ENCODE results near the gene CBFA2T2.

The CBFA2T2 gene

GRCh38 chr20:33669873-33670640, 180.2 kb downstream of the CBFA2T2 start:
- DNase-seq: no peak

- DNase-seq: no peak
Measured at GRCh38 chr20:33670715-33671499, 181.0 kb downstream of the CBFA2T2 start.

GRCh38 chr20:33671573-33672288, 181.8 kb downstream of the CBFA2T2 start:
- DNase-seq: no peak

- peak; percentile 34 for DNase-seq
Measured at GRCh38 chr20:33672426-33673113, 182.7 kb downstream of the CBFA2T2 start.

- DNase-seq: no peak
Measured at GRCh38 chr20:33673114-33673409, 183.2 kb downstream of the CBFA2T2 start.

GRCh38 chr20:33673410-33674293, 183.8 kb downstream of the CBFA2T2 start:
- peak; percentile 60 for DNase-seq

GRCh38 chr20:33674294-33675135, 184.6 kb downstream of the CBFA2T2 start, which contains the start of gene NECAB3:
TSS of gene NECAB3 (minus strand) at chr20:33674428. CDS start at chr20:33674352, 76 bp downstream.
- DNase-seq: peak; percentile 80

GRCh38 chr20:33675136-33675959, 185.5 kb downstream of the CBFA2T2 start:
- no peak for DNase-seq

GRCh38 chr20:33676121-33676520, 186.2 kb downstream of the CBFA2T2 start:
- no peak for DNase-seq

- DNase-seq: no peak
Measured at GRCh38 chr20:33676652-33677645, 187.1 kb downstream of the CBFA2T2 start.

- no peak for DNase-seq
Measured at GRCh38 chr20:33677991-33678702, 188.3 kb downstream of the CBFA2T2 start.

- no peak for DNase-seq
Measured at GRCh38 chr20:33679758-33680485, 190.0 kb downstream of the CBFA2T2 start.

GRCh38 chr20:33680686-33681085, 190.8 kb downstream of the CBFA2T2 start:
- no peak for DNase-seq

- DNase-seq: no peak
Measured at GRCh38 chr20:33681288-33681687, 191.4 kb downstream of the CBFA2T2 start.

GRCh38 chr20:33681728-33682353, 191.9 kb downstream of the CBFA2T2 start:
- DNase-seq: no peak

- no peak for DNase-seq
Measured at GRCh38 chr20:33684533-33685327, 194.8 kb downstream of the CBFA2T2 start.

Measured in hematopoietic multipotent progenitor cell treated with erythropoietin and hydrocortisone succinate and interleukin-3 and kit ligand, for 6 days (in vitro differentiated cells).